HL-60/S4 treated with phorbol 12-myristate 13-acetate at 8.2 ng/mL for 4 days and 3 days (cell line): Measurements from ENCODE around the gene SRP54.
"Not testable (repeated sequence)": the region's sequence is repeated elsewhere in the genome, so short reads cannot be mapped to it uniquely, and the experiment has no call there.

Source experiments
- in situ Hi-C: fragments of 300-500 bp; cut with MboI; formaldehyde crosslinking; loops from 2 replicates; pipeline ENCODE4 v1.15.0; 2022; ENCODE audit warnings: low sequenced_read_pairs

Gene SRP54

DNA sequence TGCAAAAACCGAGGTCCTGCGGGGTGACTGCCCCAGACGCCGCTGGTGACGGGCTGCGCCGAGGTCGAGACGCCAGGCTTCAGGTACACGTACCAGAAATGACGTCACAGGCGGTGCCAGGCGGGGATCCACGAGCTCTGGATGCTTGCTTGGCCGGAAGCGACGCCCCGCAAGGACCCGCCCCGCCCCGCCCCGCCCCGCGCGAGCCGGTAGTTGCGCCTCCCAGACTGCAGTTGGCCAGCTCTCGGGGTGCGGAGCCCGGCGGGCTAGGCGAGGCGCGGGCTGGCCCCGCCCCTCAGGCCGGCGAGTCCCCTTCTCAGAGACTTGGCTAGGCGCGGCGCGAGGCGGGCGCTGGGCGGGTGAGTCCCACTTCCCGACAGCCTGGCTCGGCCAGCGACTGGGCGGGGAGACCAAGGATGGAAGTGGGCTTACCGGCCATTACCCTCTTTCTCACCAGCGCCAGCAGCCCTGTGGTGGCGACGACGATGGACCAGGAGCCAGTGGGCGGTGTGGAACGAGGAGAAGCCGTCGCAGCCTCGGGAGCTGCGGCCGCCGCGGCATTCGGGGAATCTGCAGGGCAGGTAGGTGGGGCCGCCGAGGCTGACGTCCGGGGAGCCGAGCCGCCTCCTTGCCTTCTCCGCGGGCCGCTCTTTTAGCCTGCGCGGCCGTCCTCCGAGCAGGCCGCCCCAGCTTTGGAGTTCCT lies 63.4 kb downstream of the SRP54 start, which contains the start of gene FAM177A1:
FAM177A1 (plus strand) TSS at position 225 of the 703 bp plus-strand sequence; CDS start at position 417, 192 bp downstream.
- in situ Hi-C loops: no loop called here

DNA sequence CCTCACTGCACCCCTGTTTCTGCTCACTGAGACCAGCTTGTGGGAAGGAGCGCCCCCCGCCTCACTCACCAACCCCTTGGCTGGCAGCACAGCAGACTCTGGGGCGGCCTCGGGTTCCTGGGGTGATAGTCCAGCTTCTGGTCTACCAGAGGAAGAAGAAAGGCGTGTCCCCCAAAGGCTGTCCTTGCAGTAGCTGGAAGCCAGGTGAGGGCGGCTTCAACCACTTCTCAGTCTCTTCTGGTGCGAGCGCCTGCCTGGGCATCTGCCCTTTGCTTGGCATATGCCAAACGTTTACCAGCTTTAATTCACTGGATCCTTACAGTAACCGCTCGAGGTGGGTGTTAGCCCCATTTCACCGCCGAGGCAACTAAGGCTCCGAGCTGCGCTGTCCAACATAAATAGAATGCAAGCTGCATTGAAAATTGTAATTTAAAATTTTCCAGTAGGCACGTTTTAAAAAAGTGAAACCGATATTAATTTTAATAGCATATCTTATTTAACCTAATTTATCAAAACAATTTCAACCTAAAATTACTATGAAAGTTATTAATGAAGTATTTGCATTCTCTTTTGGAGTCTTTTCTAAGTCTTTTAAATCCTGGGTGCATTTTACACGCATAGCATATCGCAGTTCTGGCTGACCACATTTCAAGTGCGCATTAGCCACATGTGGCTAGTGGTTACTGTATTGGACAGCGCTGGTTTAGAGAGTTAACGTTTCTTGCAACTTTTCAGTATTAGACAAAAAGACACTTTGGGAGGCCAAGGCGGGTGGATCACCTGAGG lies 64.2 kb downstream of the SRP54 start:
- in situ Hi-C loops: no loop called here

DNA sequence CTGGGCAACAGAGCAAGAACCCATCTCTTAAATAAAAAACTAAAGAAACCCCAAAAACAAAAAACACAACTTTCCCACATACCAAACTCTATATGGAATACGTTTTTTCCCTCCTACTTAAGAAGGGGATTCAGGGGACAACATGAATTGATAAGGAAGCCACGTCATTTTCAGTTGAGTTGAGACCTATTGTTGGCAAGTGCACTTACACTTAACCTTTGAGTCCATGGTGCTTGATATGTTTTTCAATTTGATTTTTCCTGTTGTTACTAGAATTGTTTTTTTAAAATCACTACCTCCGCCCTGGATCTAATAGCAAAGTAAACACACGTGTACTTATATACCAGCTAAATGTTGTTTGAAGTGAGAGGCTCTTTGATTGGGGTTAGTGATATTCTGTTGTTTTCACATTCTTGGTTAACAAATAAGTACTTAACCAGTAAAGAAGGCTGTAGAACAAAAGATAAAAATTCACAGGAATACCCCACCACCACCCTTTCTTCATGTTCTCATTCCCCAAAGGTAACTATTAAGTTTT lies 65.3 kb downstream of the SRP54 start:
- in situ Hi-C loops: no loop called here

DNA sequence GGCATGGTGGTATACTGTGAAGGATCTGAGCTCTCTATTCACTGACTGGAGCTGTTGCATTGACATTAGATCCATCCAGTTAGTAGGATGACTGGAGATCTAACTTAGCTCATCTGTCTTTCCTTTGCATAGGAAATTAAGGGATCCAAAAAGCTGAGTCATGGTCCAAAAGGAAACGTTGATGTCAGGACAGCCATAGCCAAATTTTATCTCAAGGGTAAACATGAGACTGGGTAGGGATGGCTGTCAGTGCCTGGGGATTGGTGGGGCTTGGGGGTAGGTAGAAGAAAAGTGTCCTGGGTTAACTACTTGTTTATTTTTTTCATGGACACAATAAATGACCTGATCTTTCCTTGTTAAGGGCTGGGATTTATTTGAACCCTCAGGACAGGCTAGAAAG lies 67.9 kb downstream of the SRP54 start:
- in situ Hi-C loops: no loop called here

DNA sequence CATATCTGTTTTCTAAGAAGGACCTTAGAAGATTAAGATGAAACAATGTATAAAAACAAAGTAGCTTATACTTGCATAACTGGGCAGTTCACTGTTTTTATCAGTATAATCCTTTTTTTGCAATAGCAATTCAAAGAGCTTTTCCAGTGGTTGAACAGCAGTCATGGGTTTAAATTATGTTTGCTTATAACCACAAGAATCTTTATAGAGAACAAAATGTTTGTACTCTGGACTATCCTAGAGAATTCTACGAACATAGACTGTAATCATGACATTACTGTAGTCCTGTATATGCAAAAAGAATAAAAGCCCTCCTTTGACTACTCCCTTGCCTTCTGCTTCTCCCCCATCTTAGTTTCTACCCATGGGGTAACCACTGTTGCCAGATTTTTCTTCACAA lies 69.0 kb downstream of the SRP54 start:
- in situ Hi-C loops: no loop called here

DNA sequence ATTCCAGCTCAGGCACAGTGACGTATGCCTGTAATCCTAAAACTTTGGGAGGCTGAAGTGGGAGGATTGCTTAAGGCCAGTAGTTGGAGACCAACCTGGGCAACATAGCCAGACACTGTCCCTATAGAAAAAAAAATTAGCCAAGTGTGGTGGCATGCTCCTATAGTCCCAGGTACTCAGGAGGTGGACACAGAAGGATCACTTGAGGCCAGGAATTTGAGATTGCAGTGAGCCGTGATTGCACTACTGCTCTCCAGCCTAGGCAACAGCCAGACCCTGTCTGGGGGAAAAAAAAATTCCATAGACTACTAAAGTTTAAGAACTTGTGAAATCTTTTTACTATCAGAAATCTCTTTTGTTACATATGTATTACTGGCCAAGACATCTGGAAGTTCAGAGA lies 69.8 kb downstream of the SRP54 start:
- in situ Hi-C loops: no loop called here

DNA sequence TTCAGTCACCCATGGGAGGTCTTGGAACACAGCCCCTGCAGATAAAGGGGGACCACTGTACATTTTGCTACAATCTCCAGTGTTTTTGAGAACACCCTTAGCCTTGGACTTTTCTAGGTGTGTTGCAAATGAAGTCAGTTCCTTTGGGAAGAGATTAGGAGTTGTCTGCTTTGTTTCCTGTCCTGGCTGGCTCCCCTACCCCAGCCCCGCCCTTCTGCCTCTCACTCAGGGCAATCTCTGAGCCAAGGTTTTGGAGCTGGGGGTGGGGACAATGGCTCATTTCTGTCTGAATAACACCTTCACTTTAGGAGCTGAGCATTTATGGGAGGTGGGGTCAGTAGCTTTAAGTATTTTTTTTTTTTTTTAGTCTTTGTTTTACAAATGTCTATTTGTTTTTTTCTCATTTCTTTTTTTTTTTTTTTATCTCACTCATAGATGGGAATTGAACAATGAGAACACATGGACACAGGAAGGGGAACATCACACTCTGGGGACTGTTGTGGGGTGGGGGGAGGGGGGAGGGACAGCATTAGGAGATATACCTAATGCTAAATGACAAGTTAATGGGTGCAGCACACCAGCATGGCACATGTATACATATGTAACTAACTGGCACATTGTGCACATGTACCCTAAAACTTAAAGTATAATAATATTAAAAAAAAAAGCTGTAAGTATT lies 78.5 kb downstream of the SRP54 start:
- in situ Hi-C loops: not testable (repeated sequence)

DNA sequence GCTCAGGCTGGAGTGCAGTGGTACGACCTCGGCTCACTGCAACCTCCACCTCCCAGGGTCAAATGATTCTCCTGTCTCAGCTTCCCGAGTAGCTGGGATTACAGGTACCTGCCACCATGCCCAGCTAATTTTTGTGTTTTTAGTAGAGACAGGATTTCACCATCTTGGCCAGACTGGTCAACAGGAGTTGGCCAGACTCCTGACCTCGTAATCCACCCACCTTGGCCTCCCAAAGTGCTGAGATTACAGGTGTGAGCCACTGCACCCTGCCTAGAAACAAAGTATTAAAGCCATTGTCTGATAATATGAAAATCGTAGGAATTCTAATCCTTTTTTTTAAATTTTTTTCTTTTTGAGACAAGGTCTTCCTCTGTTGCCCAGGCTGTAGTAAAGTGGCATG lies 82.9 kb downstream of the SRP54 start:
- in situ Hi-C loops: not testable (repeated sequence)

DNA sequence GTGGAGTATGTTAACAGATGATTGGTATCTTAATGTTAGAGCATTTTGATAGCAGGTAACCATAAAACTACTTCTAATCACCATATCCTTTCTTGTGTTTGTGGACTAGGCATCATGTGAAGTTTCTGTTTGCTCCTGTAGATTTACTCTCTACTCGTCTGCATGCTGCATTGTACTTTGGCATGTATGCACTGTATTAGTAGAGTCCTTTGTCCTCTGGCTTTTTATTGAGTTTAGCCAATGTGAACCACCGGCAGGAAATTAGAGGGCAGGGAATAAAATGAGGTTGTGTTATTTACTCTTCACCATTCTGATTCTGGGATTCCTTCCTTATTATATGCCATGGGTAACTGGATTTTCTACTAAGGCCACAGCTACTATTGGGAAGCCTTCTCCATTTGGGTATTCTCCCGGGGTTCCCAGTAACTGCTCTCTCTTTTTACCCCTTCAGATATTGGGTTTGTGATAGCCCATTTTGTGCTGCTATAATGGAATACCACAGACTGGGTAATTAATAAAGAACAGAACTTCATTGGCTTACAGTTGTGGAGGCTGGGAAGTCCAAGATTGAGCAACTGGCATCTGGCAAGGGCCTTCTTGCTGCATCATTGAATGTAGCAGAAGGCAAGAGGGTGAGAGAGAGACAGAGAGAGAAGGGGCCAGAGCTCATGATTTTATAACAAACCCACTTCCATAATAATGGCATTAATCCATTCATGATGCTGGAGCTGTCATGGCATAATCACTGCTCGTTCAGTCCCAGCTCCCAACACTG lies 85.6 kb downstream of the SRP54 start:
- in situ Hi-C loops: no loop called here

DNA sequence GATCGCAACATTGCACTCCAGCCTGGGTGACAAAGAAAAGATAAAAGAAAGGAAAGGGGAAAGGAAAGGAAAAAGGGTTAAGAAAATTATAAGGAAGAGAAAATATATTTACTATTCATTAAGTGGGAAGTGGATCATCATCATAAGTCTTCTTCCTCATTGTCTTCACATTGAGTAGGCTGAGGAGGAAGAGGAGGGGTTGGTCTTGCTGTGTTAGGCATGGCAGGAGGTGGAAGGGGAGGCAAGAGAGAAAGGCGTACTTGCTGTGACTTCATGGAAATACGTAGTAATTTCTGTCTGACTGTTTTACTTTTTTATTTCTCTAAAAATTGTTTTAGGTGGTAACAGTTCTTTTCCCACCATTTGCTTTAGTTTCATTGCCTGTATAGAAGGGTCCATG lies 89.4 kb downstream of the SRP54 start:
- in situ Hi-C loops: no loop called here

DNA sequence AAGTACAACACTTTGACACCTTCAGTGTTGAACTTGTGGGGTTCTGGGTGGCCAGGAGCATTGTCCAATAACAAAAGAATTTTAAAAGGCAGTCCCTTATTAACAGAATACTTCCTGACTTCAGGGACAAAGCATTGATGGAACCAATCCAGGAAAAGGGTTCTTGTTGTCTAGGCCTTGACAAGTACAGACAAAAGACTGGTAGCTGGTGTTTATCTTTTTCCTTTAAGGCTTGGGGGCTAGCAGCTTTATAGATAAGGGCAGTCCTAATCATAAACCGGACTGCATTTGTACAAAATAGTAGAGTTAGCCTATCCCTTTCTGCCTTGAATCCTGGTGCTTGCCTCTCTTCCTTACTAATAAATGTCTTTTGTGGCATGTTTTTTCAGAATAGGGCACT lies 90.7 kb downstream of the SRP54 start:
- in situ Hi-C loops: no loop called here

DNA sequence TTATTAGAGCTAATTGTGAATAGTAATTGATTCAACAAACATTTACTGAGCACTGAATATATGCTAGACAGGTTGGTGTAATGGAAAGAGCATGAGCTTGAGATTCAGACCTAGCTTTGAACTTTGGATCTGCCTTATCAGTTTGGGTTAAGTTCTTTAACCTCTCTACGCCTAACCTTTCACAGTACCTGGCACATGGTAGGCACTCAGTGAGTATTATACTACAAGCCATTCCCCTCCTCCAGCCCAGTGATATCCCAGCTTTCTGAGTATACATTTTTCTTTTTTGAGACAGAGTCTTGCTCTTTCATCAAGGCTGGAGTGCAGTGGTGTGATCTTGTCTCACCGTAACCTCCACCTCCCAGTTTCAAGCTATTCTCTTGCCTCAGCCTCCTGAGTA lies 95.3 kb downstream of the SRP54 start:
- in situ Hi-C loops: no loop called here
